Testis (tissue), 3 donors: ENCODE data around the gene GRAMD1C. TPM values are rescaled to one million over a fixed set of nuclear protein-coding genes. Genes with fewer than 3 reads are reported as not detected.
A peak's percentile ranks its signal among the peaks of the same experiment; 100 is the strongest.

Experiments
- DNase-seq: peaks from one replicate; pipeline ENCODE4 v3.0.0-alpha.2; 2019
- H3K27ac ChIP-seq, 2 donors: fragments of 200-600 bp; sonication (generic); one replicate each; pipeline ENCODE4 v1.5.1; 2019
- H3K27me3 ChIP-seq: fragments of 200-600 bp; sonication (generic); one replicate; pipeline ENCODE4 v1.5.1; 2019
- H3K36me3 ChIP-seq: fragments of 200-600 bp; sonication (generic); one replicate; pipeline ENCODE4 v1.5.1; 2017; ENCODE audit warnings: low read depth; ENCODE audit errors: missing control alignments
- H3K4me1 ChIP-seq: fragments of 200-600 bp; sonication (generic); one replicate; pipeline ENCODE4 v1.5.1; 2019
- H3K4me3 ChIP-seq, 2 donors: fragments of 200-600 bp; sonication (generic); one replicate each; pipeline ENCODE4 v1.5.1; 2017 to 2019
- H3K9me3 ChIP-seq: fragments of 200-600 bp; sonication (generic); one replicate; pipeline ENCODE4 v1.5.1; 2017
- POLR2A ChIP-seq: fragments of 450-650 bp; IDR thresholded peaks from one replicate; pipeline ENCODE4 v1.6.1; 2017; ENCODE audit warnings: antibody characterized with exemption, mild to moderate bottlenecking, moderate library complexity
- WGBS, 2 donors: methylation state at CpG; one replicate each; pipeline ENCODE4 v1.1.5; 2018; 5-methylcytosine and 5-hydroxymethylcytosine counted together
- intact Hi-C: fragments of 100-400 bp; cut with DNase I; formaldehyde crosslinking; loops from one replicate; pipeline ENCODE4 v1.15.1; 2023; ENCODE audit warnings: low total_unique reads
- polyA plus RNA-seq: library from polyadenylated mRNA; stranded (reverse); fragments of 350-450 nt; fragmentation: Illumina TruSeq; extraction: RNeasy Lipid Tissue Mini Kit (QIAGEN cat#74804); gene quantifications from one replicate; pipeline ENCODE4 v1.2.3, GENCODE V29; 2014; ENCODE audit warnings: low read depth, low replicate concordance; ENCODE audit not compliant: insufficient read depth
- total RNA-seq, 2 donors: library from RNA; depleted of rRNA; stranded (reverse); fragments of >200 nt; gene quantifications; one replicate each; pipeline ENCODE4 v1.2.3, GENCODE V29; 2016
- TF ChIP-seq, protein P1 (sequence below), 3 experiments: fragments of 450-650 bp in 2 of 3; fragments of 200-600 bp in 1 of 3; sonication (generic) in 1 of 3; IDR thresholded peaks; one replicate each; pipeline ENCODE4 v1.5.1; 2016 to 2019; ENCODE audit warnings: antibody characterized with exemption in 3 of 3, mild to moderate bottlenecking in 2 of 3, moderate library complexity in 1 of 3

GRAMD1C gene
- total and polyA plus RNA-seq, 3 donors from 2014 or later: 24.1 to 45.5 (median 24.3) TPM

GRCh38 chr3:113963879-113964278, 125.3 kb downstream of the GRAMD1C start:
- no peak for TF ChIP-seq POLR2A
- TF ChIP-seq, protein P1, sequence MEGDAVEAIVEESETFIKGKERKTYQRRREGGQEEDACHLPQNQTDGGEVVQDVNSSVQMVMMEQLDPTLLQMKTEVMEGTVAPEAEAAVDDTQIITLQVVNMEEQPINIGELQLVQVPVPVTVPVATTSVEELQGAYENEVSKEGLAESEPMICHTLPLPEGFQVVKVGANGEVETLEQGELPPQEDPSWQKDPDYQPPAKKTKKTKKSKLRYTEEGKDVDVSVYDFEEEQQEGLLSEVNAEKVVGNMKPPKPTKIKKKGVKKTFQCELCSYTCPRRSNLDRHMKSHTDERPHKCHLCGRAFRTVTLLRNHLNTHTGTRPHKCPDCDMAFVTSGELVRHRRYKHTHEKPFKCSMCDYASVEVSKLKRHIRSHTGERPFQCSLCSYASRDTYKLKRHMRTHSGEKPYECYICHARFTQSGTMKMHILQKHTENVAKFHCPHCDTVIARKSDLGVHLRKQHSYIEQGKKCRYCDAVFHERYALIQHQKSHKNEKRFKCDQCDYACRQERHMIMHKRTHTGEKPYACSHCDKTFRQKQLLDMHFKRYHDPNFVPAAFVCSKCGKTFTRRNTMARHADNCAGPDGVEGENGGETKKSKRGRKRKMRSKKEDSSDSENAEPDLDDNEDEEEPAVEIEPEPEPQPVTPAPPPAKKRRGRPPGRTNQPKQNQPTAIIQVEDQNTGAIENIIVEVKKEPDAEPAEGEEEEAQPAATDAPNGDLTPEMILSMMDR (IDR thresholded peaks at IDR 0.05): no peak
- H3K36me3 ChIP-seq: no peaks in the 10 kb centered on the region
- H3K27me3 ChIP-seq: no peaks in the 10 kb centered on the region
- no peak for DNase-seq
- no peaks in the 10 kb centered on the region for H3K9me3 ChIP-seq
- H3K4me1 ChIP-seq: peaks cover 9% of the 10 kb centered on the region
- peak overlapping the region; percentile 40 to 73 for H3K27ac ChIP-seq
- H3K4me3 ChIP-seq: no peak overlapping the region
- 74 to 76% methylated on average over 3 of the region's 3 CpGs for WGBS, 2 donors
- intact Hi-C loops: no loop called here

- intact Hi-C loops: no loop called here
- Histone ChIP-seq H3K27me3 (no peaks in the 10 kb centered on the region), H3K36me3 (no peaks in the 10 kb centered on the region), H3K27ac (no peak overlapping the region), H3K4me3 (no peak overlapping the region), H3K4me1 (peaks cover 9% of the 10 kb centered on the region), H3K9me3 (no peaks in the 10 kb centered on the region)
- WGBS, 2 donors: 81 to 85% methylated on average over 2 of the region's 2 CpGs
- TF ChIP-seq, protein P1 (IDR thresholded peaks at IDR 0.05): no peak
- TF ChIP-seq POLR2A: no peak
- DNase-seq: no peak
Measured at GRCh38 chr3:113966172-113966571, 127.6 kb downstream of the GRAMD1C start.

GRCh38 chr3:113968986-113969385, 130.4 kb downstream of the GRAMD1C start:
- no peak overlapping the region for H3K27ac ChIP-seq
- H3K4me1 ChIP-seq: no peaks in the 10 kb centered on the region
- intact Hi-C loops: no loop called here
- H3K27me3 ChIP-seq: no peaks in the 10 kb centered on the region
- TF ChIP-seq, protein P1 (IDR thresholded peaks at IDR 0.05): no peak
- TF ChIP-seq POLR2A: no peak
- WGBS, 2 donors: 50 to 53% methylated on average over 2 of the region's 2 CpGs
- H3K9me3 ChIP-seq: no peaks in the 10 kb centered on the region
- no peak for DNase-seq
- H3K36me3 ChIP-seq: no peaks in the 10 kb centered on the region
- no peak overlapping the region for H3K4me3 ChIP-seq

DNA sequence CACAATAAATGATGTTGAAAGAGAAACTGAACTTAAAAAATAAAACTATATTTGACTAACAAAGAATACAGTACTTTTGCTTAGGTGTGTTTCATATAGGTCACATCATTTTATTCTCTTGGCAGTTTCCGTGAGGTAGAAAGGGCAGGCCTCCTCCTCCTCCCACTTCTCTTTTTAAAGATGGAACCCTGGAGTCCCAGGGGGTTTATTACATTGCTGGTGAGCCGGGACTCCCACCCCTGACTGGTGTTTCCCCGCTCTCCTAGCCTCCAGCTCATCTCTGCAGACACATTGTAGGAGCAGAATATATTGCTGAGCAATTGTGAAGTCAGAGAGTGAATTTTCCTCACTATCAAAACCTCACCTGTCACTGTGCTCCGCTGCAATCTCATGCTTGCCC, 139.2 kb downstream of the GRAMD1C start:
- no peaks in the 10 kb centered on the region for H3K9me3 ChIP-seq
- H3K4me1 ChIP-seq: no peaks in the 10 kb centered on the region
- DNase-seq: no peak
- no peaks in the 10 kb centered on the region for H3K36me3 ChIP-seq
- no peak for TF ChIP-seq POLR2A
- TF ChIP-seq, protein P1 (IDR thresholded peaks at IDR 0.05): no peak
- 90 to 92% methylated on average over 4 of the region's 4 CpGs for WGBS, 2 donors
- intact Hi-C loops: no loop called here
- no peak overlapping the region for H3K4me3 ChIP-seq
- H3K27me3 ChIP-seq: no peaks in the 10 kb centered on the region
- H3K27ac ChIP-seq: no peak overlapping the region

GRCh38 chr3:113979916-113980315, 141.3 kb downstream of the GRAMD1C start:
- Histone ChIP-seq H3K9me3 (no peaks in the 10 kb centered on the region), H3K36me3 (no peaks in the 10 kb centered on the region), H3K4me3 (no peak overlapping the region), H3K4me1 (no peaks in the 10 kb centered on the region), H3K27ac (no peak overlapping the region), H3K27me3 (no peaks in the 10 kb centered on the region)
- TF ChIP-seq, protein P1 (IDR thresholded peaks at IDR 0.05): no peak
- TF ChIP-seq POLR2A: no peak
- intact Hi-C loops: no loop called here
- DNase-seq: no peak
- WGBS, 2 donors: 91 to 92% methylated on average over 1 of the region's 1 CpG
